H9 (cell line): Measurements from ENCODE around the gene TXNRD1. TPM values are rescaled to one million over a fixed set of nuclear protein-coding genes. Genes with fewer than 3 reads are reported as not detected.

ENCODE experiments used
- DNase-seq: peaks from one replicate; pipeline ENCODE4 v3.0.0-alpha.2; 2017
- H2AFZ ChIP-seq: one replicate; pipeline ENCODE4 v1.6.1; 2013; ENCODE audit warnings: mild to moderate bottlenecking, low read length, control low read depth, moderate library complexity
- H2AK5ac ChIP-seq: 2 replicates; pipeline ENCODE4 v1.6.1; 2013; ENCODE audit warnings: low read length, control low read depth, mixed read lengths; ENCODE audit not compliant: insufficient read length
- H2BK120ac ChIP-seq: one replicate; pipeline ENCODE4 v1.6.1; 2013; ENCODE audit warnings: low read depth, mild to moderate bottlenecking, low read length, control low read depth, inconsistent platforms; ENCODE audit not compliant: poor library complexity, severe bottlenecking
- H2BK12ac ChIP-seq: 2 replicates; pipeline ENCODE4 v1.6.1; 2013; ENCODE audit warnings: low read length, control low read depth, mixed read lengths, low read depth; ENCODE audit not compliant: insufficient read length
- H2BK15ac ChIP-seq: 2 replicates; pipeline ENCODE4 v1.6.1; 2013; ENCODE audit warnings: low read depth, low read length, control low read depth
- H2BK20ac ChIP-seq: one replicate; pipeline ENCODE4 v1.6.1; 2013; ENCODE audit warnings: low read depth, mild to moderate bottlenecking, low read length, control low read depth, inconsistent platforms; ENCODE audit not compliant: poor library complexity, severe bottlenecking
- H2BK5ac ChIP-seq: 2 replicates; pipeline ENCODE4 v1.6.1; 2013; ENCODE audit warnings: low read length, control low read depth, mixed read lengths; ENCODE audit not compliant: insufficient read length
- H3K14ac ChIP-seq: 2 replicates; pipeline ENCODE4 v1.6.1; 2013; ENCODE audit warnings: low read length, control low read depth; ENCODE audit not compliant: insufficient read depth
- H3K18ac ChIP-seq: 2 replicates; pipeline ENCODE4 v1.6.1; 2013; ENCODE audit warnings: low read depth, mild to moderate bottlenecking, mixed read lengths, low read length, control low read depth; ENCODE audit not compliant: insufficient read length
- H3K23ac ChIP-seq: 2 replicates; pipeline ENCODE4 v1.6.1; 2013; ENCODE audit warnings: low read length, control low read depth, mixed read lengths, low read depth; ENCODE audit not compliant: insufficient read length
- H3K23me2 ChIP-seq: 2 replicates; pipeline ENCODE4 v1.6.1; 2013; ENCODE audit warnings: low read depth, mild to moderate bottlenecking, mixed read lengths, low read length, control low read depth; ENCODE audit not compliant: insufficient read length, poor library complexity, severe bottlenecking
- H3K27ac ChIP-seq: 2 replicates; pipeline ENCODE4 v1.5.1; 2013; ENCODE audit warnings: low read length, control low read depth, mixed read lengths, low read depth; ENCODE audit not compliant: insufficient read length
- H3K27me3 ChIP-seq: 2 replicates; pipeline ENCODE4 v1.6.1; 2013; ENCODE audit warnings: low read length, control low read depth, inconsistent platforms; ENCODE audit not compliant: insufficient read depth
- H3K4ac ChIP-seq: 2 replicates; pipeline ENCODE4 v1.6.1; 2013; ENCODE audit warnings: low read depth, mild to moderate bottlenecking, control low read depth, inconsistent platforms, low read length, moderate library complexity
- H3K4me1 ChIP-seq: 2 replicates; pipeline ENCODE4 v1.6.1; 2013; ENCODE audit warnings: low read length, control low read depth, inconsistent platforms; ENCODE audit not compliant: insufficient read depth
- H3K4me2 ChIP-seq: 2 replicates; pipeline ENCODE4 v1.6.1; 2013; ENCODE audit warnings: low read length, control low read depth, mixed read lengths; ENCODE audit not compliant: insufficient read length, insufficient read depth
- H3K56ac ChIP-seq: 2 replicates; pipeline ENCODE4 v1.6.1; 2013; ENCODE audit warnings: low read depth, mild to moderate bottlenecking, mixed read lengths, low read length, control low read depth; ENCODE audit not compliant: insufficient read length
- H3K79me1 ChIP-seq: 2 replicates; pipeline ENCODE4 v1.6.1; 2013; ENCODE audit warnings: low read depth, mild to moderate bottlenecking, moderate library complexity, low read length, control low read depth, inconsistent platforms; ENCODE audit not compliant: insufficient read depth, poor library complexity, severe bottlenecking
- H3K79me2 ChIP-seq: 2 replicates; pipeline ENCODE4 v1.6.1; 2013; ENCODE audit warnings: low read length, control low read depth, inconsistent platforms; ENCODE audit not compliant: insufficient read depth
- H3K9ac ChIP-seq: 2 replicates; pipeline ENCODE4 v1.6.1; 2013; ENCODE audit warnings: low read length, control low read depth, mixed read lengths; ENCODE audit not compliant: insufficient read length; ENCODE audit errors: extremely low read depth
- H3K9me3 ChIP-seq: one replicate; pipeline ENCODE4 v1.6.1; 2013; ENCODE audit warnings: low read depth, low read length, inconsistent platforms; ENCODE audit not compliant: control insufficient read depth
- H3T11ph ChIP-seq: one replicate; pipeline ENCODE4 v1.6.1; 2013; ENCODE audit warnings: mild to moderate bottlenecking, low read length, control low read depth, inconsistent platforms
- H4K20me1 ChIP-seq: one replicate; pipeline ENCODE4 v1.6.1; 2013; ENCODE audit not compliant: control insufficient read depth, insufficient read length, insufficient read depth
- H4K5ac ChIP-seq: 2 replicates; pipeline ENCODE4 v1.6.1; 2013; ENCODE audit warnings: low read depth, mild to moderate bottlenecking, mixed read lengths, low read length, control low read depth; ENCODE audit not compliant: insufficient read length
- H4K8ac ChIP-seq: replicated peaks from 2 replicates; pipeline ENCODE4 v1.6.1; 2013; ENCODE audit warnings: low read length, control low read depth, mixed read lengths, low read depth; ENCODE audit not compliant: insufficient read length
- H4K91ac ChIP-seq: 2 replicates; pipeline ENCODE4 v1.6.1; 2013; ENCODE audit warnings: low read depth, mild to moderate bottlenecking, moderate library complexity, mixed read lengths, low read length, control low read depth; ENCODE audit not compliant: insufficient read length
- H3K27ac Mint-ChIP-seq, 3 experiments: 2 replicates in 2 of 3; 3 replicates in 1 of 3; pipeline ENCODE4 v1.8.0; 2020 to 2021; ENCODE audit warnings: mixed read lengths in 3 of 3, mild to moderate bottlenecking in 1 of 3, moderate library complexity in 1 of 3
- H3K27me3 Mint-ChIP-seq: 2 replicates; pipeline ENCODE4 v1.8.0; 2021; ENCODE audit warnings: low read depth, mild to moderate bottlenecking, moderate library complexity, mixed read lengths
- H3K36me3 Mint-ChIP-seq, 3 experiments: 2 replicates in 2 of 3; 3 replicates in 1 of 3; pipeline ENCODE4 v1.8.0; 2020 to 2021; ENCODE audit warnings: low read depth in 3 of 3, mixed read lengths in 3 of 3; ENCODE audit not compliant: insufficient read depth in 1 of 3
- H3K4me1 Mint-ChIP-seq, 2 experiments: 2 replicates each; pipeline ENCODE4 v1.8.0; 2020; ENCODE audit warnings: mixed read lengths in 2 of 2
- H3K4me3 Mint-ChIP-seq, 2 experiments: 2 replicates in 1 of 2; 3 replicates in 1 of 2; pipeline ENCODE4 v1.8.0; 2020 to 2021; ENCODE audit warnings: mild to moderate bottlenecking in 2 of 2, mixed read lengths in 2 of 2, moderate library complexity in 1 of 2
- H3K9me3 Mint-ChIP-seq, 2 experiments: 2 replicates in 1 of 2; 3 replicates in 1 of 2; pipeline ENCODE4 v1.8.0; 2020; ENCODE audit warnings: mild to moderate bottlenecking in 2 of 2, mixed read lengths in 2 of 2, moderate library complexity in 1 of 2
- WGBS: extraction: QIAGEN DNeasy Blood & Tissue Kit; methylation state at CpG from one replicate; pipeline ENCODE4 v1.1.7; 2013; ENCODE audit warnings: missing lambda C conversion rate, low lambda C conversion rate, mixed read lengths; ENCODE audit not compliant: insufficient read length; ENCODE audit errors: extremely low coverage; 5-methylcytosine and 5-hydroxymethylcytosine counted together
- total RNA-seq: library from RNA; stranded (reverse); gene quantifications from 2 replicates; pipeline ENCODE4 v1.2.1, GENCODE V29; 2021
- TF ChIP-seq, protein P1 (sequence below): fragments of 200-600 bp; sonication (generic); conservative IDR thresholded peaks from 3 replicates; pipeline ENCODE4 v1.8.0; 2021; ENCODE audit warnings: antibody characterized with exemption, mild to moderate bottlenecking

The TXNRD1 gene
- total RNA-seq, 1 experiment from 2014 or later = 100 TPM

DNA sequence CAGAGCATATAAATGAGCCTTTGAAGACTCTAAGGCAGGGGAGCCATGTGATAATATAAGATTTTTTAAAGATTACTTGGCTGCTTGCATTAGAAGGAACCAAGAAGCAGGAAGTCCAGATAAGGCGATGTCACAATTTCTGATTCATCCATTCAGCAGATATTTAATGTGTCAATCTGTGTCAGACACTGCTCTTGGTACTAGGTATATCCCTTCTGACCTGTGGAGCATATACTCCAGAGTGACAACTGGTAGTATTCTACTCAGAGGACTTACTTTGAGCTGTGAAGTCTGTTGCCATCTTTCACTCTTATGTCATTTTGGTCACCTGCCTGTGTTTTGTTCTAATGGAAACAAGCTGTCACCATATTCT, 98.6 kb downstream of the TXNRD1 start:
- no peak overlapping the region for H2BK5ac ChIP-seq
- H2BK120ac ChIP-seq = no peak overlapping the region
- no peaks in the 10 kb centered on the region for H4K20me1 ChIP-seq
- no peak overlapping the region for H3K4me2 ChIP-seq
- H2AK5ac ChIP-seq = no peak overlapping the region
- Mint-ChIP-seq H3K27me3 (no peaks in the 10 kb centered on the region), H3K4me1 (peaks cover 4 to 5% of the 10 kb centered on the region in 2 experiments), H3K4me3 (no peak overlapping the region), H3K27ac (no peak overlapping the region), H3K9me3 (no peaks in the 10 kb centered on the region), H3K36me3 (peaks cover 31 to 75% (median 73%) of the 10 kb centered on the region in 3 experiments)
- no peak overlapping the region for H3K4ac ChIP-seq
- no peak overlapping the region for H3K56ac ChIP-seq
- H4K5ac ChIP-seq = no peak overlapping the region
- no peak overlapping the region for H2BK12ac ChIP-seq
- no peak overlapping the region for H4K8ac ChIP-seq
- WGBS = no CpG with 5 or more reads among the region's 1 CpG
- DNase-seq = no peak
- H3K14ac ChIP-seq = no peak overlapping the region
- H3K9ac ChIP-seq = no peak overlapping the region
- no peak overlapping the region for H2BK20ac ChIP-seq
- H3K18ac ChIP-seq = no peak overlapping the region
- H3T11ph ChIP-seq = no peak overlapping the region
- H4K91ac ChIP-seq = no peak overlapping the region
- no peaks in the 10 kb centered on the region for H3K23me2 ChIP-seq
- H3K4me1 ChIP-seq = no peaks in the 10 kb centered on the region
- no peak overlapping the region for H3K23ac ChIP-seq
- H2AFZ ChIP-seq = no peak overlapping the region
- no peak overlapping the region for H2BK15ac ChIP-seq
- H3K79me1 ChIP-seq = peaks cover 5% of the 10 kb centered on the region
- no peaks in the 10 kb centered on the region for H3K9me3 ChIP-seq
- H3K27ac ChIP-seq = no peak overlapping the region
- H3K27me3 ChIP-seq = no peaks in the 10 kb centered on the region
- H3K79me2 ChIP-seq = peaks cover 4% of the 10 kb centered on the region; the same call in 1 of the 2 replicates
- TF ChIP-seq, protein P1, sequence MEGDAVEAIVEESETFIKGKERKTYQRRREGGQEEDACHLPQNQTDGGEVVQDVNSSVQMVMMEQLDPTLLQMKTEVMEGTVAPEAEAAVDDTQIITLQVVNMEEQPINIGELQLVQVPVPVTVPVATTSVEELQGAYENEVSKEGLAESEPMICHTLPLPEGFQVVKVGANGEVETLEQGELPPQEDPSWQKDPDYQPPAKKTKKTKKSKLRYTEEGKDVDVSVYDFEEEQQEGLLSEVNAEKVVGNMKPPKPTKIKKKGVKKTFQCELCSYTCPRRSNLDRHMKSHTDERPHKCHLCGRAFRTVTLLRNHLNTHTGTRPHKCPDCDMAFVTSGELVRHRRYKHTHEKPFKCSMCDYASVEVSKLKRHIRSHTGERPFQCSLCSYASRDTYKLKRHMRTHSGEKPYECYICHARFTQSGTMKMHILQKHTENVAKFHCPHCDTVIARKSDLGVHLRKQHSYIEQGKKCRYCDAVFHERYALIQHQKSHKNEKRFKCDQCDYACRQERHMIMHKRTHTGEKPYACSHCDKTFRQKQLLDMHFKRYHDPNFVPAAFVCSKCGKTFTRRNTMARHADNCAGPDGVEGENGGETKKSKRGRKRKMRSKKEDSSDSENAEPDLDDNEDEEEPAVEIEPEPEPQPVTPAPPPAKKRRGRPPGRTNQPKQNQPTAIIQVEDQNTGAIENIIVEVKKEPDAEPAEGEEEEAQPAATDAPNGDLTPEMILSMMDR = no peak
